Kidney epithelial cell (primary cell): Measurements from ENCODE around the gene OR2T1. TPM values are rescaled to one million over a fixed set of nuclear protein-coding genes. Genes with fewer than 3 reads are reported as not detected.

Experiments
- DNase-seq: peaks from one replicate; pipeline ENCODE4 v3.0.0-alpha.2; 2010; ENCODE audit warnings: low read depth
- H3K27me3 ChIP-seq: 2 replicates; pipeline ENCODE4 v1.6.0; 2011; ENCODE audit warnings: low read length; ENCODE audit not compliant: control insufficient read depth, insufficient read depth
- H3K36me3 ChIP-seq: 2 replicates; pipeline ENCODE4 v1.5.1; 2011; ENCODE audit warnings: low read length; ENCODE audit not compliant: control insufficient read depth, insufficient read depth
- H3K4me3 ChIP-seq: 2 replicates; pipeline ENCODE4 v1.5.1; 2011; ENCODE audit warnings: low read depth, mild to moderate bottlenecking, control low read depth, low read length
- CTCF ChIP-seq: IDR thresholded peaks from 2 replicates; pipeline ENCODE4 v1.5.1; 2011; ENCODE audit warnings: mild to moderate bottlenecking, moderate library complexity, low read length, control low read depth, inconsistent platforms; ENCODE audit not compliant: insufficient read depth, poor library complexity, severe bottlenecking
- total RNA-seq: library from RNA; depleted of rRNA; stranded (reverse); fragments of >200 nt; gene quantifications from 2 replicates; pipeline ENCODE4 v1.2.3, GENCODE V29; 2015

Gene OR2T1
- not detected in 2 replicates for total RNA-seq

DNA sequence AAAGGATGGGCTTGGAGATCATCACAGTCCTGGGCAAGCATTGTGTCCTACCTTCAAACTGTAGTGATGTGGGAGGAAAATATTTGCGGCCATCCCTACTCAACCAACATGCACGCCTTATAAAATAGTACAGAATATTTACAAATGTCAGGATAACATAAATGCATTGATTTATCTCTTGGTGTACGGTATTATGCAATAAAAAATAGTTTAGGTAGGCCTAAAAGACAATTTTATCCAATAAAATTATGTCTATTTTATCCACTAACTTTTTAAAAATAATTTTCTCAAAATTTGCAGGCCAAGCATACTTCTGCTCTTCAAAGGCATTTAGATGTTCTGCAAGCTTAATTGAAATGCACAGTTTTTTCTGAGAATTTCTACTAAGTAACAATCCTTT, at the start of gene OR2T1:
Gene OR2T1 (plus strand): TSS at position 301 of the 400 bp plus-strand sequence. CDS start 3,100 bp downstream, outside the sequence.
- H3K27me3 ChIP-seq: no peaks in the 10 kb centered on the region
- TF ChIP-seq CTCF: no peak
- no peak within 1 kb of the TSS for H3K4me3 ChIP-seq
- no peaks in the 10 kb centered on the region for H3K36me3 ChIP-seq
- DNase-seq: no peak

- Histone ChIP-seq H3K36me3 (no peaks in the 10 kb centered on the region), H3K27me3 (no peaks in the 10 kb centered on the region), H3K4me3 (no peak overlapping the region)
- no peak for TF ChIP-seq CTCF
- DNase-seq: no peak
Observed at GRCh38 chr1:248359415-248359814, 43.4 kb upstream of the OR2T1 start.

- no peak for TF ChIP-seq CTCF
- no peaks in the 10 kb centered on the region for H3K27me3 ChIP-seq
- H3K36me3 ChIP-seq: no peaks in the 10 kb centered on the region
- DNase-seq: no peak
- H3K4me3 ChIP-seq: no peak within 1 kb of the TSS
Observed at GRCh38 chr1:248361121-248361715, 41.6 kb upstream of the OR2T1 start, which contains the start of gene OR2T4. TSS of gene OR2T4 (plus strand) at chr1:248361665. CDS start at chr1:248361665, 0 bp downstream.

GRCh38 chr1:248366609-248367008, 36.2 kb upstream of the OR2T1 start:
- H3K4me3 ChIP-seq: no peak overlapping the region
- H3K36me3 ChIP-seq: no peaks in the 10 kb centered on the region
- DNase-seq: no peak
- H3K27me3 ChIP-seq: no peaks in the 10 kb centered on the region
- TF ChIP-seq CTCF: no peak

- TF ChIP-seq CTCF: no peak
- DNase-seq: no peak
Observed at GRCh38 chr1:248372394-248372793, 30.5 kb upstream of the OR2T1 start.

DNA sequence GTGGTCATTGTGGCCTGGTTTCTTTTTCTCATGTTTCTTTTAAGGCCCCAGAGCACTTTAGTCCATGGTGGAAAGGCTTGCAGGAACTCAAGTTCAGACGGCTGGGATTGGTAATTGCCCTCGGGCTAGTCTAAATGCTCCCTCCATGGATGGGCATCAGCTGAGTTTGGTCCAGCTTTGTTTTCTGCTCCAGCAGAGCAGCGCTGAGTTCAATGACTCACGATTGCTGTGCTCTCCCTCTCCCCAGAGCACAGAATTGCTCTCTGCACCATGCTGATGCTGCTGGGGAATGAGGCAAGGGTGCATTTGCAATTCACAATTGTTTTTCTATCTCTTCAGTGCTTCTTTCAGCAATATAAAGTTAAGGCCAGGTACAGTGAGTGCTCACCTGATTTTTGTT, 29.1 kb upstream of the OR2T1 start:
- DNase-seq: no peak
- H3K36me3 ChIP-seq: no peaks in the 10 kb centered on the region
- no peak for TF ChIP-seq CTCF
- H3K4me3 ChIP-seq: no peak overlapping the region
- no peaks in the 10 kb centered on the region for H3K27me3 ChIP-seq

More at GRCh38 chr1:248372394-248372793, 30.5 kb upstream of the OR2T1 start:
- H3K36me3 ChIP-seq: no peaks in the 10 kb centered on the region
- H3K27me3 ChIP-seq: no peaks in the 10 kb centered on the region
- no peak overlapping the region for H3K4me3 ChIP-seq
